ENCODE measurements around the gene DAGLA. TPM values are rescaled to one million over a fixed set of nuclear protein-coding genes. Genes with fewer than 3 reads are reported as not detected.

DAGLA gene
- total RNA-seq, 6 experiments from 2014 or later: 2.4 to 4.2 (median 3.3) TPM

DNA sequence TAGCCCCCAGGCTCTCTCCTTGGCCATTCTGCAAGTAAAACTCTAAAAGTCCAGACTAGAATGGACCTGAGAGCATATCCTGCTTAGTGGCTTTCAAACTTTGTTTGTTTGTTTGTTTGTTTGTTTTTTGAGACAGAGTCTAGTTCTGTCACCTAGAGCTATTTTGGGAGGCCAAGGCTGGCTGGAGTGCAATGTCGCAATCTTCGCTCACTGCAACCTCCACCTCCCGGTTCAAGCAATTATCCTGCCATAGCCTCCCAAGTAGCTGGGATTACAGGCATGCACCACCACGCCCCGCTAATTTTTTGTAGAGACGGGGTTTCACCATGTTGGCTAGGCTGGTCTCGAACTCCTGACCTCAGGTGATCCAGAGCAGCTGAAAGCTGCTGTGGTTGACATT, 28.9 kb downstream of the DAGLA start:
- TF ChIP-seq CTCF (IDR thresholded peaks at IDR 0.05): no peak
- H3K4me3 Mint-ChIP-seq: no peak overlapping the region
- H3K9me3 Mint-ChIP-seq: no peaks in the 10 kb centered on the region
- no peaks in the 10 kb centered on the region for H3K36me3 Mint-ChIP-seq (ENCODE audit: low read depth)
- peaks cover 11% of the 10 kb centered on the region for H3K27me3 Mint-ChIP-seq (ENCODE audit: insufficient read depth)
- no peak for DNase-seq
- H3K4me1 Mint-ChIP-seq (ENCODE audit: low read depth): no peaks in the 10 kb centered on the region
- H3K27ac Mint-ChIP-seq: no peak overlapping the region

GRCh38 chr11:61709572-61709971, 29.4 kb downstream of the DAGLA start:
- Mint-ChIP-seq H3K4me1 (ENCODE audit: low read depth) (no peaks in the 10 kb centered on the region), H3K36me3 (ENCODE audit: low read depth) (no peaks in the 10 kb centered on the region), H3K4me3 (no peak overlapping the region), H3K9me3 (no peaks in the 10 kb centered on the region), H3K27ac (no peak overlapping the region), H3K27me3 (ENCODE audit: insufficient read depth) (peaks cover 12% of the 10 kb centered on the region)
- no peak for DNase-seq
- TF ChIP-seq CTCF (IDR thresholded peaks at IDR 0.05): no peak

DNA sequence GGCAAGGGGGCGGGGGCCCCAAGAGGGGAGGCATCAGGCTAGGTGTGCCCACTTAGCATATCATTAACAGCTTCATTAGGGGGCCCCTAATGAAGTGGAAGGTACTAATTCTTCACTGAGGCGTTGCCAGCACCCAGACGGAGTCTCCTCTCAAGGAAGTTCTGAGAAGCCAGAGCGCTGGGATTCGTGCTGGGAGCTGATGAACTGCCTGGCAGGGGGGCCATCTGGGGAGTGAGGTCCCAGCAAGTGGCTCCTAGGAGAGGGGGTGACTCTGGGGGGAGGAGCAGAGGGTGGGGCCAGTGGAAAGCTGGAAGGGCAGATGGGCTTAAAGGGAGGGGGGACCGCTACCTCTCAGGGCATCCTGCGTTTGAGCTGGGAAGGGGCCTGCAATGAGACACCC, 29.8 kb downstream of the DAGLA start:
- no peak for DNase-seq
- Mint-ChIP-seq H3K4me1 (ENCODE audit: low read depth) (no peaks in the 10 kb centered on the region), H3K36me3 (ENCODE audit: low read depth) (no peaks in the 10 kb centered on the region), H3K27me3 (ENCODE audit: insufficient read depth) (peaks cover 12% of the 10 kb centered on the region), H3K9me3 (no peaks in the 10 kb centered on the region), H3K4me3 (no peak overlapping the region), H3K27ac (no peak overlapping the region)
- no peak for TF ChIP-seq CTCF (IDR thresholded peaks at IDR 0.05)

DNA sequence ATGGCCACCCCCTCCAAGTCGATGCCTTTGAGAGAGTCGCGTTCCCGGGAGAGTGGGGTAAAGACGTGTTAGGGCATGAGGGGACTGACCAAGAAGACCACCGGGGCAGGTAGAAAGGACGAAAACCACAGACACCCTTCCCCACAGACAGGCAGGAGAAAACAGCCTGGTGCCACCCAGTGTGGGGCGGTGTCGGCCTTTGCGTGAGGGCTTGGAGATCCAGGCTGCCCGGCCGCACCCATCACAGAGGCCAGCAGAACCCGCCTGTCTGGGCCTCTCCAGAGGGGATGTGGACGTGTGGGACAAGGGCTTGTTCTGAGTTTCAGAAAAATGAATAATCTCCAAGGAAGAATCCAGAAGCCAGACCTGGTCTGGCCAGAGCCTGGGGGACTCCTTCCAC, 30.8 kb downstream of the DAGLA start:
- no peak for TF ChIP-seq CTCF (IDR thresholded peaks at IDR 0.05)
- peaks cover 16% of the 10 kb centered on the region for H3K27me3 Mint-ChIP-seq (ENCODE audit: insufficient read depth)
- H3K4me3 Mint-ChIP-seq: no peak overlapping the region
- no peak for DNase-seq
- no peak overlapping the region for H3K27ac Mint-ChIP-seq
- no peaks in the 10 kb centered on the region for H3K9me3 Mint-ChIP-seq
- no peaks in the 10 kb centered on the region for H3K36me3 Mint-ChIP-seq (ENCODE audit: low read depth)
- no peaks in the 10 kb centered on the region for H3K4me1 Mint-ChIP-seq (ENCODE audit: low read depth)

DNA sequence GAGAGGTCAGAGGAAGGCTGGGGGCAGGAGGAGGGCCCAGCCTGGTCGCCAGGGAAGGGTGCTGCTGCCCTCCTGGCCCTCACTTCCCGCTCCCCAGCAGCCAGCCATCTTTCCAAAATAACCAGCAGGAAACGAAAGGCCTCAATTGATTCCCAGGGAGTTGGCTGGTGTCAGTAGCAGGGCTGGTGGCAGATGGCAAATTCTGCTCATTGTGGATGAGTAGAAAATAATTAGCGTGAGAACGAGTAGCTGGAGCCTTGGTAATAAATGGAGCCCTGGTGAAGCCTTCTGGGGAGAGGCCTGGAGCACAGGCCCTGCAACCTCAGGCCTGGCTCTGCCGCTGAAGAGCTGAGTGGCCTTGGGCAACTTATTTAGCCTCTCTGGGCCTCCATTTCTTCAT, 31.3 kb downstream of the DAGLA start:
- Mint-ChIP-seq H3K36me3 (ENCODE audit: low read depth) (no peaks in the 10 kb centered on the region), H3K27ac (no peak overlapping the region), H3K4me3 (no peak overlapping the region), H3K27me3 (ENCODE audit: insufficient read depth) (peaks cover 16% of the 10 kb centered on the region), H3K9me3 (no peaks in the 10 kb centered on the region), H3K4me1 (ENCODE audit: low read depth) (no peaks in the 10 kb centered on the region)
- no peak for DNase-seq
- no peak for TF ChIP-seq CTCF (IDR thresholded peaks at IDR 0.05)

DNA sequence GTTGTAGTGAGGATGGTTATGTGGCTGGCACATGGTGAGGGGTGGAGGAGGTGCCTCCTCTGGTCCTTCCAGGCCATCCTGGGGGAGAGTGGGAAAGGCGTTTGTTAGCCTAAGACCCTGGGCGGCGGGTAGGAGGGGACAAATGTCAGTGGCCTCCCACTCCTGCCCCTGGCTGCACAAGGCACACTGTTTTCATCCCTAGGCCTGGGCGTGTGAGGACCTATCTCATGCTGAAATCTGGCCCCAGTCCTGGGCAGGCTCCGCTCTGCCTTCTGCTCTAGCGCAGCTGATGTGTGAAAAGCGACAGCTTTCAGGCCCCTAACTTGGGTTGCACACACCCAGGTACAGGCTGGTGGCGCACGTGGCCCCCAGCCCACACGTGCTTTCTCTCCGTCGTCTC, 32.1 kb downstream of the DAGLA start:
- Mint-ChIP-seq H3K27me3 (ENCODE audit: insufficient read depth) (peaks cover 16% of the 10 kb centered on the region), H3K4me3 (no peak overlapping the region), H3K9me3 (no peaks in the 10 kb centered on the region), H3K27ac (no peak overlapping the region), H3K4me1 (ENCODE audit: low read depth) (no peaks in the 10 kb centered on the region), H3K36me3 (ENCODE audit: low read depth) (no peaks in the 10 kb centered on the region)
- no peak for TF ChIP-seq CTCF (IDR thresholded peaks at IDR 0.05)
- no peak for DNase-seq
